HepG2 (cell line): ENCODE results near the gene GAS1.

Source experiments
- FUBP1 ChIP-seq: sonication (generic); formaldehyde crosslinking; IDR thresholded peaks from 2 replicates; pipeline ENCODE4 v1.5.1; 2020; ENCODE audit warnings: missing genetic modification reagents, mild to moderate bottlenecking, borderline replicate concordance
- HDAC2 ChIP-seq: sonication (generic); formaldehyde crosslinking; IDR thresholded peaks from 2 replicates; pipeline ENCODE4 v1.4.0; 2020; ENCODE audit warnings: missing genetic modification reagents
- TCF7L2 ChIP-seq: IDR thresholded peaks from 2 replicates; pipeline ENCODE4 v1.6.1; 2011; ENCODE audit warnings: mild to moderate bottlenecking, low read depth, low read length, moderate library complexity
- ZBTB43 ChIP-seq: sonication (generic); formaldehyde crosslinking; conservative IDR thresholded peaks from 2 replicates; pipeline ENCODE4 v1.4.0; 2020; ENCODE audit warnings: missing genetic modification reagents
- TF ChIP-seq, protein P1 (sequence below): sonication (generic); formaldehyde crosslinking; IDR thresholded peaks from 2 replicates; pipeline ENCODE4 v1.5.0; 2020; ENCODE audit warnings: mild to moderate bottlenecking, missing genetic modification reagents, moderate library complexity

GRCh38 chr9:86939891-86940290 is 7.4 kb downstream of the GAS1 start:
- TF ChIP-seq, protein P1, sequence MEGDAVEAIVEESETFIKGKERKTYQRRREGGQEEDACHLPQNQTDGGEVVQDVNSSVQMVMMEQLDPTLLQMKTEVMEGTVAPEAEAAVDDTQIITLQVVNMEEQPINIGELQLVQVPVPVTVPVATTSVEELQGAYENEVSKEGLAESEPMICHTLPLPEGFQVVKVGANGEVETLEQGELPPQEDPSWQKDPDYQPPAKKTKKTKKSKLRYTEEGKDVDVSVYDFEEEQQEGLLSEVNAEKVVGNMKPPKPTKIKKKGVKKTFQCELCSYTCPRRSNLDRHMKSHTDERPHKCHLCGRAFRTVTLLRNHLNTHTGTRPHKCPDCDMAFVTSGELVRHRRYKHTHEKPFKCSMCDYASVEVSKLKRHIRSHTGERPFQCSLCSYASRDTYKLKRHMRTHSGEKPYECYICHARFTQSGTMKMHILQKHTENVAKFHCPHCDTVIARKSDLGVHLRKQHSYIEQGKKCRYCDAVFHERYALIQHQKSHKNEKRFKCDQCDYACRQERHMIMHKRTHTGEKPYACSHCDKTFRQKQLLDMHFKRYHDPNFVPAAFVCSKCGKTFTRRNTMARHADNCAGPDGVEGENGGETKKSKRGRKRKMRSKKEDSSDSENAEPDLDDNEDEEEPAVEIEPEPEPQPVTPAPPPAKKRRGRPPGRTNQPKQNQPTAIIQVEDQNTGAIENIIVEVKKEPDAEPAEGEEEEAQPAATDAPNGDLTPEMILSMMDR: no peak
- TF ChIP-seq ZBTB43 (no peak), TCF7L2 (no peak), FUBP1 (CRISPR knock-in tag) (no peak), HDAC2 (CRISPR knock-in tag) (no peak)
